Stimulated activated CD4-positive, alpha-beta T cell treated with anti-CD3 and anti-CD28 coated beads, Interleukin-4, amount 100 ng/mL, for 24 hours (primary cell): ENCODE results near the gene CRTC1.

Source experiments
- DNase-seq: peaks from one replicate; pipeline ENCODE4 v3.0.0-alpha.2; 2020

Gene CRTC1

GRCh38 chr19:18683109-18683957, at the start of gene CRTC1:
Gene CRTC1 (plus strand): TSS chr19:18683680. CDS start chr19:18683703, 23 bp downstream.
- DNase-seq = peak; percentile 89

- DNase-seq = no peak
Measured at GRCh38 chr19:18634612-18635297, 48.7 kb upstream of the CRTC1 start.

- no peak for DNase-seq
Measured at GRCh38 chr19:18635831-18636182, 47.7 kb upstream of the CRTC1 start.

- peak; percentile 99 for DNase-seq
Measured at GRCh38 chr19:18636183-18636968, 47.1 kb upstream of the CRTC1 start.

- DNase-seq = no peak
Measured at GRCh38 chr19:18636969-18637629, 46.4 kb upstream of the CRTC1 start, which contains the start of gene KLHL26. Gene KLHL26 (plus strand): TSS chr19:18637028. CDS start chr19:18637055, 27 bp downstream.

- no peak for DNase-seq
Measured at GRCh38 chr19:18637673-18638630, 45.5 kb upstream of the CRTC1 start.

GRCh38 chr19:18639706-18640243, 43.7 kb upstream of the CRTC1 start:
- no peak for DNase-seq

GRCh38 chr19:18644196-18645034, 39.1 kb upstream of the CRTC1 start:
- DNase-seq = no peak

GRCh38 chr19:18645035-18645511, 38.4 kb upstream of the CRTC1 start:
- DNase-seq = no peak

GRCh38 chr19:18646535-18647370, 36.7 kb upstream of the CRTC1 start:
- DNase-seq = no peak

- DNase-seq = no peak
Measured at GRCh38 chr19:18647371-18647767, 36.1 kb upstream of the CRTC1 start.

GRCh38 chr19:18647807-18648206, 35.7 kb upstream of the CRTC1 start:
- no peak for DNase-seq

GRCh38 chr19:18648973-18649315, 34.5 kb upstream of the CRTC1 start:
- no peak for DNase-seq

GRCh38 chr19:18649371-18650020, 34.0 kb upstream of the CRTC1 start:
- DNase-seq = no peak

GRCh38 chr19:18650021-18650390, 33.5 kb upstream of the CRTC1 start:
- no peak for DNase-seq

GRCh38 chr19:18650468-18651041, 32.9 kb upstream of the CRTC1 start:
- DNase-seq = no peak

- DNase-seq = no peak
Measured at GRCh38 chr19:18651300-18651699, 32.2 kb upstream of the CRTC1 start.

- DNase-seq = no peak
Measured at GRCh38 chr19:18651733-18652132, 31.7 kb upstream of the CRTC1 start.

- no peak for DNase-seq
Measured at GRCh38 chr19:18653853-18654252, 29.6 kb upstream of the CRTC1 start.
